ENCODE measurements around the gene SYT2. TPM values are rescaled to one million over a fixed set of nuclear protein-coding genes. Genes with fewer than 3 reads are reported as not detected.
"Not testable (repeated sequence)": the region's sequence is repeated elsewhere in the genome, so short reads cannot be mapped to it uniquely, and the experiment has no call there.

SYT2 gene
- total RNA-seq, 1 donor, result not detected

DNA sequence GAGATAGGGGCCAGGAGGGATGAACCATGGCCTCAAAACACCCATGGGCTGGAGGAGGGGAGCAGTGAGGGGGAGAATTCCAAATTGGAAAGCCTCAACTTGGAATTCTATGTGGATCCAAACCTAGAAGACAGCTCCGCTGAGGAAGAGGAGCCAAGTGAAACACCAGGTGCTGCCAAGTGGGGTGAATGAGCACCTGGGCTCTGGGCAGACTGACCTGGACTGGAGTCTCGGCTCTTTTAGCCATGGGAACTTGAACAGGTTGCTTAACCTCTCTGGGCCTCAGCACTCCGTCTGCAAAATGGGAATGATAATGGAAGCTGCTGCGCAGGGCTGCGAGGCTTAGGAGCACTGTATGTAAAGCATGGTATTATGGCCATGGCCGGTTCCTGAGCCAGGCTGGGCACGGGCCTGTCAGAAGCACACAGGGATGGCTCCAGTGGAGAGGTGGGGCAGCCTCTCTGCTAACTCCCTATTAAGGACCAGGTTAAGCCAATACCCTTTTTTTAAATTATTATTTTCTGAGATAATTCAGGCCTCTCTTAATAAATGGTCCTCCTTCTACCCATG, 81.5 kb downstream of the SYT2 start:
- no peak for DNase-seq (ENCODE audit: low read depth)
- TF ChIP-seq, protein P1, sequence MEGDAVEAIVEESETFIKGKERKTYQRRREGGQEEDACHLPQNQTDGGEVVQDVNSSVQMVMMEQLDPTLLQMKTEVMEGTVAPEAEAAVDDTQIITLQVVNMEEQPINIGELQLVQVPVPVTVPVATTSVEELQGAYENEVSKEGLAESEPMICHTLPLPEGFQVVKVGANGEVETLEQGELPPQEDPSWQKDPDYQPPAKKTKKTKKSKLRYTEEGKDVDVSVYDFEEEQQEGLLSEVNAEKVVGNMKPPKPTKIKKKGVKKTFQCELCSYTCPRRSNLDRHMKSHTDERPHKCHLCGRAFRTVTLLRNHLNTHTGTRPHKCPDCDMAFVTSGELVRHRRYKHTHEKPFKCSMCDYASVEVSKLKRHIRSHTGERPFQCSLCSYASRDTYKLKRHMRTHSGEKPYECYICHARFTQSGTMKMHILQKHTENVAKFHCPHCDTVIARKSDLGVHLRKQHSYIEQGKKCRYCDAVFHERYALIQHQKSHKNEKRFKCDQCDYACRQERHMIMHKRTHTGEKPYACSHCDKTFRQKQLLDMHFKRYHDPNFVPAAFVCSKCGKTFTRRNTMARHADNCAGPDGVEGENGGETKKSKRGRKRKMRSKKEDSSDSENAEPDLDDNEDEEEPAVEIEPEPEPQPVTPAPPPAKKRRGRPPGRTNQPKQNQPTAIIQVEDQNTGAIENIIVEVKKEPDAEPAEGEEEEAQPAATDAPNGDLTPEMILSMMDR (IDR thresholded peaks at IDR 0.05; ENCODE audit: insufficient read depth, low read depth, low read length), result no peak
- no peak overlapping the region for H3K4me3 ChIP-seq (ENCODE audit: low read depth, low read length)

DNA sequence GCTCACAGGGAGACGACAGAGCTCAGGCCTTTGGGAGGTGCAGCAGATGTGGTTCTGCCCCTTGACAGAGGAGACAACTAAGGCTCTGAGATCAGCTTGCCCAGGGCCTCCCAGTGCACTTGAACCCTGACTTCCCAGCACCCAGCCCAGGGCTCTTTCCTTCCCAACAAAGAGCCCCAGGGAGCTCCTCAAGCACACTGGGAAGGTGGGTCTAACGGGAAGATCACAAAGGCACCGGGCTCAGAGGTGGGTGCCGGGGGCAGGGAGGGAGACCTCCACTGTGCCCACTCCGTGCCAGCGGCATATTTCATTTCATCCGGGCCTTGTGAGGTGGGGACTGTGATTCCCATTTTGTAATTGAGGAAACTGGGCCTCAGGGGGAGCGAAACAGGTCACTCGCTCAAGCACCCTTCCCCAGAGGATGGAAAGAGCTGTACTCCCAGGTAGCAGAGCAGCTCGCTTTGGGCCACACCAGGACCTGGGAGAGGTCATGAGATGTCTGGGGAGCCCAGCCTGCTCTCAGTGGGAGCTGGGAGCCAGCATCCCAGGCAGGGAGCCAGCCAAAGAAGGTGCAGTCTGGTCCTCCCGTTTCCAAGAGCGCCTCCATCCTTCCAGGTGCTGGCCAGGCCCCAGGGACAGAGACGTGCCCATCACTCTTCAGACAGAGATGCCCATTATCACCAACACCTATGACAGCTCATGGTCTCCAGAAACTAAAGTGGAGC, 82.3 kb downstream of the SYT2 start:
- TF ChIP-seq, protein P1 (IDR thresholded peaks at IDR 0.05; ENCODE audit: insufficient read depth, low read depth, low read length), result no peak
- no peak for DNase-seq (ENCODE audit: low read depth)
- H3K4me3 ChIP-seq (ENCODE audit: low read depth, low read length), result no peak overlapping the region

DNA sequence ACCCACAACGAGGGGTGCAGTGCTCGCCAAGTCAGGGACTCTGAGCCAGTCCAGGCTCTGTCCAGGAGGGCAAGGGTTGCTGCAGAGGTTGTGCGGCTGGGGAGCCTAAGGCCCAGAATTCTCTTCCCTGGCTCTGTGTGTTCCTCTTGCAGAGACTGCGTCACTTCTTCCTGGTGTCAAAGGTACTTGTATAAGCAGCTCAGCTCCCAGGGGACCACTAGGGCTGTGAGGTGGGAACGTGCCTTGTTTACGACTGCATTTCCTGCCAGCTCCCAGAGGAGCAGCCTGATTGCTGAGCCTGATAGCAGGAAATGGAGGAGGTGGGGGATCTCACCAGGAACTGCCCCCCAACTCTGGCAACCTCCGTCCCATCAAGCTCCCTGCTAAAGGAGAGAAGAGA, 83.2 kb downstream of the SYT2 start:
- H3K4me3 ChIP-seq (ENCODE audit: low read depth, low read length), result not testable (repeated sequence)
- peak; percentile 51 for DNase-seq (ENCODE audit: low read depth)

DNA sequence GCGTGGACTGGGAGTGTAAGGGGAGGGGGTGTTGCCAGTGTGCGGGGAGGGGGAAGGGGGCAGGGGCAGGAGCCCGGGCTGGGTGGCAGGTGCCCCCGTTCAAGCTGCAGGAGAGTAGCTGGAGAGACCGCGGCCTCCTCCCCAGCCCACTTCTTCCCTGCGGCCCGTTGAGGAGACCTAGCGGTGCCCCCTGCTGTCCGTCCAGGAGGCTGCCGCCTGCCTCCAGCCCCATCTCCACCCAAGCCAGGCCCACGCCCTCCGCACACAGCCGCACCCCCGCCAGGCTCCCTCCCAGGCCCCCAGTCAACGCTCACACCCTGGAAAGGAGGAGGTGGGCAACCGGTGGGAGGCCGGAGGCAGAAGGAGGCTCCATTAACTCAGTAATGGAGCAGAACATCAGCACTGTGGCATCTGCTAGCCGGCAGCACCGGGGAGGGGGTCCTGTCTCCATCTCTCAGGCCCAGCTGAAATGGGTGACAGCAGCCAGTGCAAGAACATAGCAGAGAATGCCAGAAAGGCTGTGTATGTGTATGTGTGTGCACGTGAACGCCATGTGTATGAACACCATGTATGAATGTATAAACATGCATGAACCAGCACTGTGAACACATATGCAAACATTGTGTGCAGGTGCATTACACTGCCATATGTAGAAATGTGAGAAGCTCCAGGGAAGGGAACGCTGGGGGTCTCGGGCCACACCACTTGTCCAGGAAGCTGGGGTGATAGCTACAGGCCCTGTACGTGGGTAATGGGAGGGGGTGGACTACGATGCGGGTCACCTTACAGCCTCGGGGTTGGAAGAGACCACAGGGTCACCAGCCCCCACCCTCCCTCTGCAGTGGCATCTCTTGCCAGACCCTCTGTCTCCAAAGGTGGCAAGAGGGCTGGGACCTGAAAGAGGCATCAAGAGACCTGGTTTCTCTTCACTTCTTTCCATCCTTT, 84.6 kb downstream of the SYT2 start:
- TF ChIP-seq, protein P1 (IDR thresholded peaks at IDR 0.05; ENCODE audit: insufficient read depth, low read depth, low read length), result peak; percentile 70
- H3K4me3 ChIP-seq (ENCODE audit: low read depth, low read length), result no peak overlapping the region
- peak; percentile 58 for DNase-seq (ENCODE audit: low read depth)

DNA sequence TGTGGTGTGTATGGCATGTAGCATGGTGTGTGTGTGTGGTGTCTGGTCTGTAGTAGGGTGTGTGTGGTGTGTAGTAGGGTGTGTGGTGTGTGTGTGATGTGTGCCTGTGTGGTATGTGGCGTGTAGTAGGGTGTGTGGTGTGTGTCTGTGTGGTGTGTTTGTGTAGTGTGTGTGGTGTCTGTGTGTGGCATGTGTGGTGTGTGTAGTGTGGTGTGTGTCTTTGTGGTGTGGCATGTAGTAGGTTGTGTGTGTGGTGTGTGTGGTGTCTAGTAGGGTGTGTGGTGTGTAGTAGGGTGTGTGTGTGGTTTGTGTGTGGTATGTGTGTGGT, 85.5 kb downstream of the SYT2 start:
- TF ChIP-seq, protein P1 (IDR thresholded peaks at IDR 0.05; ENCODE audit: insufficient read depth, low read depth, low read length), result no peak
- no peak for DNase-seq (ENCODE audit: low read depth)
- H3K4me3 ChIP-seq (ENCODE audit: low read depth, low read length), result no peak overlapping the region

DNA sequence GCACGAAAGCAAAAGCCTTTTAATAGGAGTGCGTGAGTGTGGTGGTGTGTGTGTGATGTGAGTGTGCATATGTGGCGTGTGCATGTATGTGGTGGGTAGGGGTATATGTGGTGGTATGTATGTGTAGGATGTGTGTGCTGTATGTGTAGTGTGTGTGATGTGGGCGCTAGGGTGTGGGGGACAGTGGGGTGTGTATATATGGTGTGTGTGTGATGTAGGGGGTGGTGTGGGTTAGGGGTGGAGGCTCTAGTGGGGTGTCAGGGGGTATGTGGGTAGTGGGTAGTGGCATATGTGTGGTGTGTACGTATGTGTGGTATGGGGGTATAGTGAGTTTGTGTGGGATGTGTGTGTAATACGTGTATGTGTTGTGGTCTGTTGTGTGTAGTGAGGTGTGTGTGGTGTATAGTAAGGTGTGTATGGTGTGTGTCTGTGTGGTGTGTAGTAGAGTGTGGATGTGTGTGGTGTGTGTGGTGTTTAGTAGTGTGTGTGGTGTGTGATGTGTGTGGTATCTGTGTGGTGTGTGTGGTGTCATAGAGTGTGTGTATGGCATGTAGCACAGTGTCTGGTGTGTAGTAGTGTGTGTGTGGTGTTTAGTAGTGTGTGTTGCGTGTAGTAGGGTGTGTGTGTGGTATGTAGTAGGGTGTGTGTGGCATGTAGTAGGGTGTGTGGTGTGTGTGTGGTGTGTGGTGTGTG, 86.0 kb downstream of the SYT2 start:
- DNase-seq (ENCODE audit: low read depth), result no peak
- H3K4me3 ChIP-seq (ENCODE audit: low read depth, low read length), result no peak overlapping the region
- TF ChIP-seq, protein P1 (IDR thresholded peaks at IDR 0.05; ENCODE audit: insufficient read depth, low read depth, low read length), result no peak

DNA sequence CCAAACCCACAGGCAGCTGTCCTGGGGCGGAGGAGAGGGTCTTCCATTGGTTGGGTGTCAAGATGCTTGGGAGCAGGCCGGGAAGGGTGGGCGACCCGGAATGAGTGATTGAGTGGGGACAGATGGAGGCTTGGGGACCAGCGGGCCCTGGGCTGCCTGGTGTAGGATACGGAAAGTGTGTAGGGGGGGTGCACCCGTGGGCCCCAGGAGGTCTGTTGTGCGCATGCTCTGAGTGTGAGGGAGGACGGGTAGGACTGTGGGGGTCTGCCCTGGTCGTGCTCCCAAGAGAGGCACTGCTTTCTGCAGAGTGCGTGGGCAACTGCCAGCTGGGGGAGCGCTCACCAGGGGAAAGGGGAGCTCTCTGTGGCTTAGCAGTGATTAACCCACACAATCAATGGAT, 86.8 kb downstream of the SYT2 start:
- H3K4me3 ChIP-seq (ENCODE audit: low read depth, low read length); DNase-seq (ENCODE audit: low read depth): not testable (repeated sequence)
